GM18519 (cell line): ENCODE measurements around the gene AGFG1.
A peak's percentile ranks its signal among the peaks of the same experiment; 100 is the strongest.

Experiments used
- ATAC-seq: cut with Tn5 transposase; IDR thresholded peaks from one replicate; pipeline ENCODE4 v1.9.1; 2021; ENCODE audit warnings: mild to moderate bottlenecking, moderate library complexity; ENCODE audit not compliant: unreplicated experiment, low FRiP score

The AGFG1 gene

DNA sequence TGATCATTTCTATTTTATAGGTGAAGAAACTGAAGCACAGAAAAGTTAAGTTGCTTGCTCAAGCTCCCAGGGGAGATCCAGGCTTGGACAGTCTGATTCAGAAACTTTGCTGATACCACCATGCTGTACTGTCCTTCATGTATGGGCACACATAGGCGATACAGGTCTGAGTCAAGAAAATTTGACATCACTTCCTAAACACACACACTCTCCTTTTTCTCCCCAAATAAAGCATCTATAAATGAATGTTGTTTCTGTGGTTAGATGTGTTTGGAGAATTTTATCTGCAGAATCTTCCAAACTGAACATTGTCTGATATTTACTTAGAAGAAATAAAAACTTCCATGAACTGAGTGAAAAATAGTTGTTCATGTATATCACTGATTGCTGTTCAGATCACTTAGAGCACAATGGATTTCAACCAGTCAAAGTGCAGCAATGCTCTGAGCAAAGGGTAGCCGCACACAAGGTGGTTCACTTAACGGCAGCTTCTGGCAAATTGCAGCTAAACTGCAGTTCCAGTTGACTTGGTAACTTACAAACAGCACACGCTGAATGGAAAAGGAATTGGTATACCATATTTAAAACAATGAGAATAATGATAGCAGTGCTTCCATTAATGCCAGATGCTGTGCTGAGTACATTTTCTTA is 10.0 kb upstream of the AGFG1 start:
- peak; percentile 22 for ATAC-seq

DNA sequence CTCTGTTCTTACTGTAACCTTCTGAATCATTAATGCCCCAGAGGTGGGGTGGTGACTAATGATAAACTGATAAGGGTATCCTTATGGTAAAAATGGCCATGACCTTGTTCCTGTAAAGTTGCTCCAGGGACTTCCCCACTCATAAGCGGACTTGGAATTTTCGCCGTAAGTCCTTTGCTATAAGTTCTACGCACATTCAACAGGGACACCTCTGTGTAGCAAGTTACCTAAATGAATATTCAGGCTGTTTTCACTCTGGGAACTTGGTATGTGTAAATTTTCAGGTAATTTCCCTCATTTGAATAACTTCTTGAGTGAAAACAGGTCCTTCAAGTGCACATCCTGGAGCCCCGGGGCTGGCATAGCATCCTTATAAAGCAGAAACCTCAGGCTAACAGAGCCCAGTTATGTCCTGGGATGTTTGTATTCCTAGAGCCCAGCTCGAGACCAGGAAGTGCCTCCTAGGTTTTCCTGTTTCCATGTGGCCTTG is 9.4 kb upstream of the AGFG1 start:
- peak; percentile 49 for ATAC-seq

DNA sequence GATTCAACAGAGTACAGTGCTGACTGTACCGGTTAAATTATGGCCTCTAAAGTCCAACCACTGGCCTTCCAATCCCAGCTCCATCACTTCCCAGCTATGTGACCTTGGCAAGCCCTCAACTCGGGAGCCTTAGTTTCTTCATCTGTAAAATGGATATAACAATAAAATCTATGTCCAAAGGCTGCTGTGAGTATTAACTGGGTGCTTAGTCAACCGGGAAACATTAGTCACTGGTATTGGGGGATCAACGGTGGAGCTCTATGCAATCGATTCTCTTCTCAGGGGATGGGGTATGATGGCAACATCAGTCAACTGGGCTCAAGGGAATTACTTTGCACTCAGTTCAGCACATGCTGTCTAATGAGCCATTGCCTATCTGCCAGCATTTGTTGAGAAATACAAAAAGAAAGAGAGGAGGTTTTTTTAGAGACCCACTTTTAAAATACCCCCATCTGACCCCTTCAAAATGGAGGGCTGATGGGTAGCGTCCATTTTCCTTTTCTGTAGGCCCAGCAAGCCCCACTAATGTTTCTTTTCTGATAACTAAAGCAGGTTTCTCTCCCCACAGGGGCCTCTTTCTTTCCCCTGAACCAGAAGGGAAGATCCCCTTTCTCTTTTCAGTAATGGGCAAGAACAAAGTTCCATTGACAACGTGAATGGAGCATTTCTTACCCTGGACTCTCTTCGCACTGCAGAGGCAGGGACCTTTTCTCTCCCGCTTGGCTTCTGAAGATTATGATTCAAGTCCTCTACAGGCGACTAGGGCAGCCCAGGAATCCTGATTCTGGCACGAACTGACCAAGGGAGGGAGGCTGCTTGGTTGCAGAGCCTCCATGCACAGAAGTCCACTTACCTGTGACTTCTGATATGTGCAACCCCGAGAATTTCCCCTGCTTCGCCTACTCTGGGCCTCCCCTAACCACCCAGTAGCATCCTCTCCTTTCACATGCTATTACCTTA is 8.7 kb upstream of the AGFG1 start:
- ATAC-seq: no peak

DNA sequence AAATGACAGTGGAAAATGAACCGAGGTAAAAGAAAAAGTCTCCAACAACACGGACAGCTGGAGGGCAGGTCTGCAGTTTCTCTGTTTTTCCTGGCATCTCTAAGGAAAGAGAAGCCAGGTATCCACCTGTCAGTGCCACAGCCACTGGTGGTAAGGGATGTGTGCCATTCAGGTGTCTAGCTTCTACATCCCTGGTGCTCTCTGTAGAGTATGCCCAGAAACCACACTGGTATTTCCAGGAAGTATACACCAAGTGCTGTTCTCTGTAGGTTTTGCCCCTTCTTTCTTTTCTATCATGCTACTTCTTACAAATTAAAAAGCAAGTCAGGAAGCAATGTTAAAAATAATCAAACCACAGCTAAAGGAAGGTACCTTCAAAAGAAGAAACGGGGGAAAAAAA is 7.6 kb upstream of the AGFG1 start:
- no peak for ATAC-seq

DNA sequence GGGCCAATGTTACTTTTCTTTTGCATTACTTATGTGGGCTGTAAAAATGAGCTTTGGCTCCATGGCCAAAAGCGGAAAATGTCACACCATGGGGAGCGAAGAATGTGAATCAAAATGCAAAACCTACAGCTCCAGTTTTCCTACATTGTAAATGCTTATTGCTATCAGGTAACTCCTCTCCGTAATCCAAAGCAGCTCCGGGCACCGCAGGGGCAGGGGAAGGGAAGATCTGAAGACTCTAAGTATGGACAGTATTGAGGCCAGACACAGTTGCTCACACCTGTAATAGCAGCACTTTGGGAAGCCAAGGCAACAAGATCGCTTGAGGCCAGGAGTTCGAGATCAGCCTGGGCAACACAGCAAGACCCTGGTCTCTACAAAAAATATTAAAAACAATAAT is 7.1 kb upstream of the AGFG1 start:
- no peak for ATAC-seq

DNA sequence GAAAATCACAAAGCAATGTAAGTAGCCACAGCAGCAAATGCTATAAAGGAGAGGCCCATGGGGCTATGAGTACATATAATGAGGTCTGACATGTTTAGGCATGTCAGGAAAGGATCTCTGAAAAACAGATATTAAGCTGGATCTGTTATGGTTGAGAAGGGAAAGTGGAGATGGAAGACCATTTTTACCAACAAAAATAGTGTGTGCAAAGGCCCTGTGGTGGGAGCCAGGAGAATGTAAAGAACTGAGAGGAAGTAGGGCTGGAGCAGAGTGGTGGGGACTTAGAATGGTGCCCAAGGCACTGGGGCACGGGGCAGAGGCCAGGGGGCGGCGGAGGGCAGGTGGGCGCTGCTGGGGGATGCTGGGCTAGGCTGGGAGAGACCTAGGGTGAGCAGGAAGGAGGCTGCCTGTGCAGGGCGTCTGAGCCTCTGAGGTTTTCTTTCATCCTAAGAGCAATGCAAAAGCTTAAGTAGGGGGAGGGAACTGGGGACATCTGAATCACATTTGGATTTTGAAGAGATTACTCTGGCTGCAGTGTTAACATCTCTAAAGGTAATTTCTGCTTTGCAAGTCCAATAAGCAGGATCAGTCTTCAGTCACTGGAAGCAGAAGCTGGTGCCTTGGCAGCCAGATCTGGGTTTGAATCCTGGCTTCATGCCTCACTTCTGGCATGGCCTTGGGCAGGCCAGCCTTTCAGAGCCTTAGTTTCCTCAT is 4.9 kb upstream of the AGFG1 start:
- ATAC-seq: no peak

DNA sequence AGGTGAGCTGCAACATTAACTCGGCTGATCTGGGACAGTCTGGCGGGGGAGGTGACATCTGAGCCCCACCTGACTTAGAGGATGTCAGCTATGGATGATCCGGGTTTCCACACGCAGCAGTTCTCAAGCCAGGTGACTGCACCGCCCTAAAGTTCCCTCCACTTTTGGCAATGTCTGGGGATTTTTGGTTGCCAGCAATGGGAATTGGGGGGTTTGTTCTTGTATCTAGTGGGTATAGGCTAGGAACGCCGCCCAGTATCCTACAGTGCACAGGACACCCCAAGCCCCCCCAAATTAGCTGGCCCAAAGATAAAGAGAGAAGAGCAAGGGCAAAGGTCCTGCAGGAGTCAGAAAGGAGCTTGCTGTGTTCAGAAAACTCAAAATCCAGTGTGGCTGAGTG is 544 bp upstream of the AGFG1 start:
- no peak for ATAC-seq

DNA sequence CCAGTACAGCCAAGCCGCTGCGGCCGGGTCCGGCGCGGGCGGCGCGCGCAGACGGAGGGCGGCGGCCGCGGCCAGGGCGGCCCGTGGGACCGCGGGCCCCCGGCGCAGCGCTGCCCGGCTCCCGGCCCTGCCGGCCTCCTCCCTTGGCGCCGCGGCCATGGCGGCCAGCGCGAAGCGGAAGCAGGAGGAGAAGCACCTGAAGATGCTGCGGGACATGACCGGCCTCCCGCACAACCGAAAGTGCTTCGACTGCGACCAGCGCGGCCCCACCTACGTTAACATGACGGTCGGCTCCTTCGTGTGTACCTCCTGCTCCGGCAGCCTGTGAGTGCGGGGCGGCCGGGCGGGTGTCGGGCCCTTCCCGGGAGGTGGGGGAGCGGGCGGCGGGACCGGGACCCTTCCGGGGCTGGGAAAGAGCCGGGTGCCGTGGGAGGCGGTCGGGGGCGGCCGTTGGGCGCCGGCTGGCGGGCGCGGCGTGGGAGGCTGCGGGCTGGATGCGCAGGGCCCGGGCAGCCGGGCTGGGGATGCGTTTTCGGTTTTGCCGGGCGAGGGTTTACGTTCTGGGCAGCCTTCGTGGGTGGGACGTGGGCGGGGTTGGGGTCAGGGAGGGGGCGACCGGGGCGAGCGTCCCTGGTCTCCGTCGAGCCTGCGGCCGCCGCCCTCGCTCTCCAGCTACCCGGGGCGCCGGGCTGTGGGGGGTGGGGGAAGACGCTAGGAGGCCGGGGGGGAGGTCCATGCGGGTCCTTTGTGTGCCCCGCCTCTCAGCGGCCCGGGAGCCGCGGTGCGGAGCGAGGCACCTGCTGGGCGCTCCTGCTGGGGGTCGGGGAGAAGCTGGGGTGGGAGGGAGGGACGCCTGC is 537 bp downstream of the AGFG1 start:
- peak; percentile 52 for ATAC-seq

DNA sequence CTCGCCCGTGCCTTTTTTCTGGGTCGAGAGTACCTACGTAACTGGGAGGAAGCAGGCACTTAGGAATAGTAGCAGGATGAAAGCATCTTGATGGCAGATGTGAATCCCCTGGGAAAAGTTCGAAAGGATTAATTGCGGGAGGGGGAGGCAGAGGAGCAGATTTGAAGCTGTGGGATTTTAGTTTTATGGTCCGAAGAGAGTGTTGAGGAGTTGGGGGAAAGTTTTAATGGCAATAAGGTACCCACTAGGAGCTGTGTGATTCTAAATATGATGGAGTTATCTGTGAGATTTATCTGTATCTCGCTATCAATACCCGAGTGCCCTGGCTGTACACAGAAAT is 1.1 kb downstream of the AGFG1 start:
- ATAC-seq: no peak

DNA sequence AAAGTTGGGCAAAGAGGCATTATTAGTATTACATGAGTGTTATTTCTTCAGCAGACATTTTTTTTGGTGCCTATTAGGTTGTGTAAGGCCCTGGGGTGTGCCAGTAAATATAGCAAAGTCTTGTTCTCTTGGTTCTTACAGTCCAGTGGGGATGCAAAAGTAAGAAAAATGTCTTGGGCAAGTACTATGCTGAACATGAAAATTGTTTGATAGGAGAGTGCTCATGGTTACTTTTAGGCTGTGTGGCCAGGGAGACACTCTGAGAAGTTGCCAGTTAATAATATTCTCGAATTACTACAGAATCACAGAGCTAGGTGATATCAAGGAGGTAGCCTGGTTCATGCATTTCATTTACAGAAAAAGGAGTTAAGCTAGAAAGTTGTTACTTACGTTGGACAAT is 1.9 kb downstream of the AGFG1 start:
- ATAC-seq: no peak

DNA sequence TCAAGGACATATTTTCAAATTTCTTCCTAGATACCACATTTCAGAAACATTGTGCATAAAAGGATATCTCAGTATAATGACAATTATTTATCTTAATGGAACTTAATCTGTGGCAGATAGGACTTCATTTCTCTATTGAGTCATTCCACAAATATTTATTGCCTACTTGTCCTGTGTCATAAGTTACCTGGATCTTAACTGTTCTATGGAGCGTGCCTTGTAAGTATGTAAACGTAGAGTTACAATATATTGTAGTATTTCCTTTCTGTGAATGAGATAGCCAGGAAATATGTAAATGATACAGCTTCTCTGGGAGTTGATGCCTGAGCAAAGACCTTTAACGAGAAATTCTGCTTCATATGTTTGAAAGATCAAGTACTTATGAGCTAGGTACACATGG is 2.5 kb downstream of the AGFG1 start:
- no peak for ATAC-seq

DNA sequence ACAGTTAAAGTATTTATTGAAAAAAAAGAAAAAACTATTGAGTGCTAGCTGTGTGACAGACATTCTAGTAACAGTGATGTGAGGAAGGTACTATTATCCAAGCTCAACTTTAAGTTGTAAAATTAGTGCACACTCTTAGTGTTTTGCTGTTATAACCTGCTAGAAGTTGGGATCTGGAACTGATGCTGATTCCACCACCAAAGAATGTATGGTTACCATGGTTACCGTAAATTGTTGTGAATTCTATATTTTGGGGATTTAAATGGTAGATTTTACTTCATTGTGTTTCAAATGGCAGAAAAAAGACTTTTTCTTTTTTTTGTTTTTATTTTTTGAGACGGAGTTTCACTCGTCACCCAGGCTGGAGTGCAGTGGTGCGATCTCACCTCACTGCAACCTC is 5.3 kb downstream of the AGFG1 start:
- no peak for ATAC-seq

DNA sequence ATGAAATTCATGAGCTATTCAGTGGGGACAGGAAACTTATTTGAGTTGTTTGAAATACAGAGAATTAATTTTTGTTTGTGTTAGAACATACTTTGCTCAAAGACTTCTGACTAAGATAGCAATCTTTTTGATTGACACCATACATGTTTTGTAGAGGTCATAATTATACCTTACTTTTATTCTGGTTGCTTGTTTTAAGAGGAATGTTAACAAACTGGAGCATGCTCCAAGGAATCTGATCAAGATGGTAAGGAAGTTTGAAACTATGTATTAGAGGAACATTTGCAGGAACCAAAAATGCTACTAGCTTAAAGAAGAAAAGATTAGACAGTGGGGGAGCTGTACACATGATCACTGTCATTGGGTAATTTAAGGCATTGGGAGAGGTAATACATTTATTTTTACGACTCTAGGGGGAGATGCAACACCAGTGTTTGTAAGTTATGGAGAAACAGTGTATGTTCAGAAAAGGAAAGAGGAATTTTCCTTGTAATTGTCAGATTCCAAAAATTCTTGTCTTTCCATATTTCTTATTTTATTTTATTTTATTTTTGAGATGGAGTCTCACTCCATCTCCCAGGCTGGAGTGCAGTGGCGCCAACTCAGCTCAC is 8.0 kb downstream of the AGFG1 start:
- ATAC-seq: peak; percentile 27

DNA sequence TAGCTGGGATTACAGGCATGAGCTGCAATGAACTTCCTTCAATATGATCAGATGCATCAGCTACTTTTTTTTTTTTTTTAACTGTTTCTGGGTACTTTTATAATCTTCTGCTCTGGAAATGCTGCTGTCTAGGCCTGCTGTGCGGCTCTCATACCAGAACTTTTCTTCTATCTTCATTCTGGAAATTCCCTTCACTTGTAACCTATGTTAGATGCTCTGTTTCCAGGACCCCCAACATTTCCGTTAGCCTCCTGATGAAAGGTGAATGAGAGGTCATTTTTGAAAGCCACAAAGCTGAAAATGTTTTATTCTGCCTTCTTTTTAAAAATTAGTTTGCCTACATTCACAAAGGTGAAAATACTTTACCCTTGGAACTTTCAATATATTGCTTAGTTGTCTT is 8.6 kb downstream of the AGFG1 start:
- no peak for ATAC-seq

DNA sequence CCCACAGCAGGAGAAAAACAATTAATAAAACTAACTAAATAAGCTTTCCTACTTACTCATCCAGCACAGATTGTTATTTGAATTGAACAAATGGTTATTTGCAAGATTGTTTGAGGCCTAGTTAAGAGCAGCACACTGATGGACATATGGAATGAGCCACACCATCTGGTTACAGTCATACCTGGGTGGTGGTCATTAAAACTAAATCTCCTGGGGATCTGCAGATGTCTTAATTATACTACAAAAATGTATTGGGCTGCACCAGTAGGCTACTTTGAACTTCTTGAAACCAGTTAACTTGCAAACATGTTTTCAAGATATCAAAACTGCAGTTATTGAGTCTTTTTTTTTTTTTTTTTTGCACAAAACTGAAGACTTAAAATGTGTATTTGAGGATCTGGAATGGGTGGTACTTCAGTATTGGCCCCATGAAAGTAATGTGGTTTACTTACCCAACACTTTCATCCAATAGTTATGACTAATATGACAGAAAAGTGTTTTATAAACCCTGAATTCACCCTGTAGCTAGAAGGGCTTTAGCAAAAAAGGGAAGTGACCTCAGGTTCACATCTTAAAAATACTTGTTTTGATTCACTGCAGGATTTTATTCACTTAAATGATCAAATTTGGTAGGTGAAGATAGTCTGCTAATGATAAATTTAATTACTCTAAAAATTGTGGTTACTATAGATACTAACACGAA is 10.8 kb downstream of the AGFG1 start:
- ATAC-seq: peak; percentile 83

DNA sequence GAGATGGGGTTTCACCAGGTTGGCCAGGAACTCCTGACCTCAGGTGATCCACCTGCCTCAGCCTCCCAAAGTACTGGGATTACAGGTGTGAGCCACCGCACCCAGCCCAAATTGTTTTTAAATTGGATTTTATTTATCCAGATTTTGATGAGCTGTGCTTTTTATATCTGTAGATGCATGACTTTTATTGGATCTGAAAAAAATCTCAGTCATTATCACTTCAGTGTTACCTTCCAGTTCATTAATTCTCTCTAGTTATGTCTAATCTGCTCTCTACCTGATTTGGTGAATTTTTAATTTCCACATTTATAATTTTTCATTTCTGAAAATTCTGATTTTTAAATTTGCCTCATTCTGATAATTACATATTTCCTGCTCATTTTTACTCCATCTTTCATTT is 13.5 kb downstream of the AGFG1 start:
- no peak for ATAC-seq

DNA sequence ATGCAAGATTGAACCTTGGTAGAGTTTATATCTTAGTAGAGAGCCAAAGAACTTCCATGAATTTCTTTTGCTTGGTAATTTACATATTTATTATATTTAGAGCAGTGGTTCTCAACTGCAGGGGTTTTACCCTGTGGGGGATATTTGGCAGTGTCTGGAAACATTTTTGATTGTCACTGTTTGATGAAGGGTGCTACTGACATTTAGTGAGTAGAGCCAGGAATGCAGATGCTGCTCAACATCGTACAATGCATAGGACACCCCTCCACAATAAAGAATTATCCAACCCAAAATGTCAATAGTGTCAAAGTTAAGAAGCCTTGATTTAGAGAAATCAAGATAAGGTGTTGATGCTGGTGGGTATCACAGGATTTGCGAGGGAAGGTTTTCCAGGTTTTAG is 14.7 kb downstream of the AGFG1 start:
- ATAC-seq: no peak

DNA sequence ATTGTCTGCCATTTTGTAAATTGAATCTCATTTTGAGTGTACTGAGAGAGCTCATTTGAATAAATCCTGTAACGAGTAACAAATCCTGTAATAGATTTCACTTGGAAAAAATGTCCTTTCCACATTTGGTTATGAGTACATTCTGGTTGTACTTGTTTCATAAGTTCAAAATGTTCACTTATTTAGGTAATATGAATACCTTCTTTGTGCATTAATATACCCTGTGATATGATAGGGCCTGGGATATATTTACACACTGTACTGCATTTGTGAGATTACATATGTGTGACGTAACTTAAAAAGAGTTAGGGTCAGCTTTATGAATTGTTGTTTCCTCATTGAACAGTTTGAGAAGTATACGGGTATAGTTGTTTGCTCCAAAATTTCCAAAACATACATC is 16.1 kb downstream of the AGFG1 start:
- no peak for ATAC-seq

DNA sequence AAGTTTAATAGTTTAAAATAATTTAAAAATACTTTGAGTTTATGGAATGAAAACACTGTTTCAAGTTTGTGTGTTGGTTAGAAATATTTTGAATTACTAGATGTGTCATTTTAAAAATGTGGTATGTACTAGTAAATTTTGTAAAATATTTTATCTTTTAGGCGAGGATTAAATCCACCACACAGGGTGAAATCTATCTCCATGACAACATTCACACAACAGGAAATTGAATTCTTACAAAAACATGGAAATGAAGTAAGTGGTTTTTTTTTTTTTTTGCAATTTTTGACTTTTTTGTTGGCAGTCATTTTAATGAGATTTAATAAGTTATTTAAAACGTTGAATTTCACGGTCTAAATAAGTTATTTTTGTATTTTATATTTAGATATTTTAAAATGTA is 19.4 kb downstream of the AGFG1 start:
- ATAC-seq: no peak
